Measurements from ENCODE around the gene RNU5B-1. TPM values are rescaled to one million over a fixed set of nuclear protein-coding genes. Genes with fewer than 3 reads are reported as not detected.

RNU5B-1 gene
- total and polyA plus RNA-seq, 7 donors = 12.8 to 34.0 (median 13.9) TPM; not detected in 4

GRCh38 chr15:65259367-65259797, 45.1 kb upstream of the RNU5B-1 start:
- ATAC-seq (peak; percentile 19 to 65 (median 34)), DNase-seq (peak; percentile 62 to 76)
- no peak for TF ChIP-seq CTCF (IDR thresholded peaks at IDR 0.05)
- H3K27ac ChIP-seq = no peak overlapping the region
- peaks cover 14 to 69% of the 10 kb centered on the region in 2 donors for H3K36me3 ChIP-seq (ENCODE audit: insufficient read depth in 1 of 2, low read depth in 1 of 2)
- intact Hi-C loops (cut with DNase I) = no loop called here
- no peak overlapping the region for H3K4me3 ChIP-seq
- H3K27me3 ChIP-seq (ENCODE audit: insufficient read depth in 3 of 3, low read length in 2 of 3) = no peaks in the 10 kb centered on the region
- no peaks in the 10 kb centered on the region for H3K4me1 ChIP-seq
- 56 to 72% (median 62%) methylated on average over 7 of the region's 7 CpGs for WGBS, 3 donors
- no peaks in the 10 kb centered on the region for H3K9me3 ChIP-seq

- TF ChIP-seq CTCF (IDR thresholded peaks at IDR 0.05) = no peak
- WGBS, 3 donors = 95 to 96% (median 95%) methylated on average over 6 of the region's 6 CpGs
Measured at GRCh38 chr15:65260968-65261367, 43.5 kb upstream of the RNU5B-1 start.

GRCh38 chr15:65263313-65263712, 41.2 kb upstream of the RNU5B-1 start:
- intact Hi-C loops (cut with DNase I) = loop anchor here in 1 of 2 donors (5.0 kb wide), 1 partner anchor 311 kb away; no protein-coding TSS in a partner anchor
- DNase-seq (no peak), ATAC-seq (no peak)
- Histone ChIP-seq H3K36me3 (ENCODE audit: insufficient read depth in 1 of 2, low read depth in 1 of 2) (peaks cover 14 to 75% of the 10 kb centered on the region in 2 donors), H3K4me1 (no peaks in the 10 kb centered on the region), H3K4me3 (no peak overlapping the region), H3K27ac (no peak overlapping the region), H3K9me3 (no peaks in the 10 kb centered on the region), H3K27me3 (ENCODE audit: insufficient read depth in 3 of 3, low read length in 2 of 3) (no peaks in the 10 kb centered on the region)
- 91 to 99% (median 91%) methylated on average over 4 of the region's 4 CpGs for whole genome bisulfite sequencing, 3 donors
- TF ChIP-seq CTCF (IDR thresholded peaks at IDR 0.05) = no peak

More at GRCh38 chr15:65260968-65261367, 43.5 kb upstream of the RNU5B-1 start:
- Histone ChIP-seq H3K27ac (no peak overlapping the region), H3K4me1 (no peaks in the 10 kb centered on the region), H3K9me3 (no peaks in the 10 kb centered on the region), H3K36me3 (ENCODE audit: insufficient read depth in 1 of 2, low read depth in 1 of 2) (peaks cover 16 to 71% of the 10 kb centered on the region in 2 donors), H3K27me3 (ENCODE audit: insufficient read depth in 3 of 3, low read length in 2 of 3) (no peaks in the 10 kb centered on the region), H3K4me3 (no peak overlapping the region)
- DNase-seq (no peak), ATAC-seq (no peak)
- intact Hi-C loops (cut with DNase I) = loop anchor here in 1 of 2 donors (5.0 kb wide), 1 partner anchor 309 kb away; no protein-coding TSS in a partner anchor

GRCh38 chr15:65264863-65265430, 39.5 kb upstream of the RNU5B-1 start:
- intact Hi-C loops (cut with DNase I) = loop anchor here in 1 of 2 donors (5.0 kb wide), 1 partner anchor 313 kb away; no protein-coding TSS in a partner anchor
- 64 to 70% (median 64%) methylated on average over 2 of the region's 2 CpGs for WGBS, 3 donors
- Histone ChIP-seq H3K27me3 (ENCODE audit: insufficient read depth in 3 of 3, low read length in 2 of 3) (no peaks in the 10 kb centered on the region), H3K36me3 (ENCODE audit: insufficient read depth in 1 of 2, low read depth in 1 of 2) (peaks cover 13 to 73% of the 10 kb centered on the region in 2 donors), H3K27ac (no peak overlapping the region), H3K9me3 (no peaks in the 10 kb centered on the region), H3K4me1 (no peaks in the 10 kb centered on the region), H3K4me3 (no peak overlapping the region)
- DNase-seq (no peak), ATAC-seq (no peak)
- no peak for TF ChIP-seq CTCF (IDR thresholded peaks at IDR 0.05)
